ENCODE results near the gene CHCHD3. TPM values are rescaled to one million over a fixed set of nuclear protein-coding genes. Genes with fewer than 3 reads are reported as not detected.

Gene CHCHD3
- total and polyA plus RNA-seq, 9 of the 15 experiments (the other 6 are each of a cell fraction or from before 2014, with no cell fraction given) = 66.2 to 279 (median 204) TPM

- TF ChIP-seq NFIC (IDR thresholded peaks at IDR 0.05) (no peak), TARDBP (IDR thresholded peaks at IDR 0.05) (no peak), MIER1 (IDR thresholded peaks at IDR 0.05; ENCODE audit: low read depth) (no peak), CUX1 (CRISPR knock-in tag; IDR thresholded peaks at IDR 0.05) (no peak), SP2 (IDR thresholded peaks at IDR 0.05; ENCODE audit: extremely low read depth, low read depth, low read length, poor library complexity, severe bottlenecking) (no peak), POLR2G (IDR thresholded peaks at IDR 0.05; ENCODE audit: low read depth, low read length) (no peak)
- TF ChIP-seq, protein P1, sequence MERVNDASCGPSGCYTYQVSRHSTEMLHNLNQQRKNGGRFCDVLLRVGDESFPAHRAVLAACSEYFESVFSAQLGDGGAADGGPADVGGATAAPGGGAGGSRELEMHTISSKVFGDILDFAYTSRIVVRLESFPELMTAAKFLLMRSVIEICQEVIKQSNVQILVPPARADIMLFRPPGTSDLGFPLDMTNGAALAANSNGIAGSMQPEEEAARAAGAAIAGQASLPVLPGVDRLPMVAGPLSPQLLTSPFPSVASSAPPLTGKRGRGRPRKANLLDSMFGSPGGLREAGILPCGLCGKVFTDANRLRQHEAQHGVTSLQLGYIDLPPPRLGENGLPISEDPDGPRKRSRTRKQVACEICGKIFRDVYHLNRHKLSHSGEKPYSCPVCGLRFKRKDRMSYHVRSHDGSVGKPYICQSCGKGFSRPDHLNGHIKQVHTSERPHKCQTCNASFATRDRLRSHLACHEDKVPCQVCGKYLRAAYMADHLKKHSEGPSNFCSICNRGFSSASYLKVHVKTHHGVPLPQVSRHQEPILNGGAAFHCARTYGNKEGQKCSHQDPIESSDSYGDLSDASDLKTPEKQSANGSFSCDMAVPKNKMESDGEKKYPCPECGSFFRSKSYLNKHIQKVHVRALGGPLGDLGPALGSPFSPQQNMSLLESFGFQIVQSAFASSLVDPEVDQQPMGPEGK (CRISPR knock-in tag; IDR thresholded peaks at IDR 0.05; ENCODE audit: borderline replicate concordance) = no peak
Measured at GRCh38 chr7:133030346-133030745, 51.5 kb downstream of the CHCHD3 start (continued).

All from K562 (cell line).